HG03064 (cell line): ENCODE measurements around the gene ADSS1.
A peak's percentile ranks its signal among the peaks of the same experiment; 100 is the strongest.

ENCODE experiments used
- ATAC-seq: cut with Tn5 transposase; IDR thresholded peaks from one replicate; pipeline ENCODE4 v1.9.1; 2021; ENCODE audit warnings: low read depth; ENCODE audit not compliant: unreplicated experiment

The ADSS1 gene

DNA sequence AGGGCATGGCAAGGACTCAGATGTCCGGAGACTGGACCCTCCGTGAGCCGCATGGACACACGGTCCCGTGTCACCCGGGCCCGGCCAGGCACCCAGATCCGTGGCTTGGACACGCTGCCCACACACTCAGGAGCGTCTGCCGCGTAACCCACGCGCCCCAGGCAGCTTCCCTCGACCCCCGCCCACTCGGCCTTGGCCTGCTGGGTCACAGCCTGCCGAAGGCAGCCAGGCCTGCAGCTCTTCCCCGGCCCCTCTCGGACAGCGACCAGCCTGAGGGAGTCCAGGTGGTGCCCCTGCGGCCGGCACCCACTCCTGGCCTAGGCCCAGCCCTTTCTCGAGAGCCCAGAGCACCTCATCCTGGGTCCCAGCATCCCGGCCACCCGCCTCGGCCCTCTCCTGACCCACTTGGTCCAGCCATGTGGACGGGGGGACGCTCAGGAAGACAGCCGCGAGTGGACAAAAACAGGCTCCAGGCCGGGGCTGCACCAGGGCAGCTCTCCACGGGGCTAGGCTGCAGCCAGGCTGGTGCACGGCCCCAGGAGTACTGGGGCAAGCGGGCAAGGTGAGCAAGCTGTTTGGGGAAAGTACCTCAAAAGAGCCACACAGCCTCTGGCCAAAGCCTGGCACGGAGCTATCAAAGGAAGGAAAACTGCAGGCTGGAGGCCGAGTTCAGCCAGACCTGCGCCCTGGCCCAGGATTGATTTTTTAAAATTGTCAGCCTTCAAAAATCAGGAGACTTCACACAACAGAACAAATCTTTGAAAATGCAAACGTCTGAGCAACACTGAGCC lies 65.0 kb downstream of the ADSS1 start:
- ATAC-seq, result no peak

DNA sequence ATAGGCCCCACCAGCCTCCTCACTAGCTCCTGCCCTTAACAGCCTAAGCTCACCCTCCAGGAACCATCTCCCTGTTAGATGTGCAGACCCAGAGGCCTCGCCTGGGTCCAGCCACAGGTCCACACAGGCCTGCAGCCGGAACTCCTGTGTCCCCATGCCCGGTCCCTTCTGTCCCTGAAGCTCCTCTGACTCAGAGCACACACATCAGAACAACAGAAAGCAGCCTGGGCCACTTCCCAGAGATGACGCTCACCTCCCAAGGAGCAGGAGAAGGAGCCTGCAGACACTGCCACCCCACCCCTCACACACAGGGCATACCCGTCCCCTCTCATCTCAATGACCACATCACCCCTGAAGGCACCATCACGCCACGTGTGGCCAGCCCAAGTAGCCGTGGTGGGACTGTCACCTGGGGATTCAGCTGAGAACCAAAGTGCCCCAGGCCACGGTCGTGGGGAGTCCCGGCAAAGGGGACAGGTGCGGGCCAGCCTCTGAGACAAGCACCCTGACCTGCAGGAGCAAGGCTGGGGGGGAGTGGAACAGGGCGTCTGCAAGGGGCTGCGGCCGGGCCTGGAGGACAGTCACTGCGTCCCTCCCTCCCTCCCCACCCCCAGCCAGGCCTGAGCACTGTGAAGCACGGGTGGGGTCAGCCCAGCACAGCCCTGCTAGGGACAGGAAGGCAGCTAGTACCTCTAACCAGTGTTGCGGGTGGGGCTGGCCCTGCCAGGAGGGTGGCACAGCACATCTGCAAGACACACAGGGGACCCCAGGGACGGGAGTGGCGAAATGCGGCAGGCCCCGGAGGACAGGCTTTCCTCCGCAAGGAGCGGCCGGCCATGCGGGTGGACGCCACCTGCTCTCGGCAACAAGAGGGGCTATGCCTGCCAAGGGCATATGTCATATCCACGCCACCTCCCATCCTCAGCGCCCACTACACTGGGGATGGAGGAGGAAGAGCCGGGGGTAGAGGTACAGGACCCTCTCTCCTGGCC lies 66.0 kb downstream of the ADSS1 start:
- ATAC-seq, result no peak

DNA sequence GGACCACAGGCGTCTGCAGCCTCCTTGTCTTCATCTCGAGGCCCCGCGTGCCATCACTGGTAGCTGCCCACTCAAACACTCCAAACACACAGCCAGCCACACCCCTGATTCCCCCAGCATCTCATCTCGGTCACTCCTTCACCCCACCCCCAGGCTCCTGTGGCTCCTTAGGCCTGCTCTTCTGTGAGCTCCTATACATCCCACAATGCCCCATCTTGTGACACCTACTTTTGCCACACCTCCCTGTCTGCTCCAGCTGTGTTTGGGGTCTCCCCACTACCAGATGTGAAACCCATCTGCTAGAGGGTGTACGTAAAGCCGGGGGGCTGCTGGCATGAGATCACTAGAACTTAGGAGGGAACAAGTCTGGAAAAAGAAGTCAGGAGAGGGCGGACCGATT lies 67.4 kb downstream of the ADSS1 start:
- no peak for ATAC-seq

GRCh38 chr14:104792101-104792884 lies 68.3 kb downstream of the ADSS1 start:
- no peak for ATAC-seq

DNA sequence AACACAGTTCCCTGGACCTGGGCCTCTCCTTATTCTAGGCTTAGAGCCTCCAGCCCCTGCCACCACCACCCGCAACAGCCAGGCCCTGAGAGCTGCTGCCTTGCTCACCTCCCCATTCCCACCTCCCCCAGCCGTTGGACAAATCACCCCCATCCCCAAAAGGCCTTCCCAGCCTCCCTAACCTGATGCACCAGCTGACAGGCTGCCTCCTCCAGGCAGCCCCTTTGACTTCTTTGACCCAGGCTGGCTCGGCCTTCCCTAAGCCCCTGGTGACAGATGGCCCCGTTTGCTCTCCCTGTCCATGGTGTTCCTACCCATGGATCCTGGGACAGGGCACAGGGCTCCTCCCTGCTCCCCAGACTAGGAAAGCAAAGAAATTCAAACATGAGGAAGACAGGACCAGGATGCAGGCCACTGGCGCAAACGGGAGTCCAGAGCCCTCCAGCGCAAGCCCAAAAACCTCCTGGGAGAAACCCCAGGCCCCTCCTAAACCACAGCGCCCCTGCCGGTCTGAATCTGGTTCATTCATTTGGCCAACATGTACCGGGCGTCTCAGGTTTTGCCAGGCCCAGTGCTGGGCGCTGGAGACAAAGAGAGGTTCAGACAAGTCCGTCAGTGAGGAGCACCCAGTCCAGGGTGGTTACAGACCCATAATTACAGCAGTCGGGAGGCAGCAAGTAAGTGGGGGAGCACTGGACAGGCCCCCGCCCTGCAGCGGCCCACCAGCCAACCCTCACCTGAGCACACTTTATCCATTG lies 69.1 kb downstream of the ADSS1 start:
- no peak for ATAC-seq

DNA sequence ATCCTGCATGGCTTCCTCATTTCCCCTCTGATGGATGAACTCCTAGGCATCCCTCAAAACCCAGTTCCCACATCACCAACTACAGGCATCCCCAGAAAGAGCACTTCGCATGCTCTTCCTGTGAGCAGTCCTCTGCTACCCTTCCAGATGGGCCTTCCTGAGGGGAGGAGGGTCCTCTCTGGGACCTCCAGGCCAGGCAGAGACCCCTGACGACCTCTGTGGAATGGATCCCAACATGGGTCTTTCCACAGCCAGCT lies 69.6 kb downstream of the ADSS1 start:
- no peak for ATAC-seq

DNA sequence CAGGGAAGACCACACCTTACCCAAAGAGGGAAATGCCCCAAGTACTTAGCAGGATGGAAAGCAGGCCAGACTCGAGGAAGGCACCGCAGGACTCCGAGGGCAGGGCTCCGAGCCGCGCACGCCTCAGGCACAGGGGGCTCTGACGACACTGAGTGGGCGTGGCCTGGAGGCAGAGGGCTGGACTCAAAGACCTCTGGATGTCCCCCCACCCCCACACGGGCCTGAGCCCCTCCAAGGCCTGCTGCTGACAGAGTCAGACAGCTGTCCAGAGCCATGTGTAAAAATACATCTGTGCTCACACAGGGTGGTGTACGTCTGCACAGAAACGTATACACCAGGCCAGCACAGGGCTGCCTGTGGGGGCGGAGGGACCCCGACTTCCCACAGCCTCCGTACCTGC lies 70.1 kb downstream of the ADSS1 start:
- no peak for ATAC-seq

DNA sequence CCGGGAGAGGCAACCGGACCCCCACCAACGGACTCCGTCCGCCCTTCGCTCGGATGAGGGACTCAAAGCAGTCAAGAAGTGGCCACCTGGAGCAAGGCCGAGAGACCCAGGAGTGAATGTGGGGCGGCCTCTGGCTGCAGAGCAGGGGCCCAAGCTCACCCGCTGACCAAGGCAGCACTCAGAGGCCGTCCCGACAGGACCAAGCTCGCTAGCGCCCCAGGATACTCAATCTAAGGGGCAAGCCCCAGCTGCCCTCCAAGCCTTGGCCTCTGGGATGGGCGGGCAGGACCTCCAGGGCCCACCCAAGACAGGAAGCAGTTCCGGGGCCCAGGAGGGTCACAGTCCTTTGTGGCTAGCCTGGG lies 70.6 kb downstream of the ADSS1 start:
- peak; percentile 3 for ATAC-seq

- ATAC-seq, result peak; percentile 29
Observed at GRCh38 chr14:104794993-104795780, 71.2 kb downstream of the ADSS1 start, which contains the start of gene AKT1. Gene AKT1, minus strand, starts transcription at chr14:104795748. Its CDS starts 3,105 bp downstream, at chr14:104792643.

GRCh38 chr14:104795781-104796686 lies 72.0 kb downstream of the ADSS1 start:
- peak; percentile 36 for ATAC-seq

DNA sequence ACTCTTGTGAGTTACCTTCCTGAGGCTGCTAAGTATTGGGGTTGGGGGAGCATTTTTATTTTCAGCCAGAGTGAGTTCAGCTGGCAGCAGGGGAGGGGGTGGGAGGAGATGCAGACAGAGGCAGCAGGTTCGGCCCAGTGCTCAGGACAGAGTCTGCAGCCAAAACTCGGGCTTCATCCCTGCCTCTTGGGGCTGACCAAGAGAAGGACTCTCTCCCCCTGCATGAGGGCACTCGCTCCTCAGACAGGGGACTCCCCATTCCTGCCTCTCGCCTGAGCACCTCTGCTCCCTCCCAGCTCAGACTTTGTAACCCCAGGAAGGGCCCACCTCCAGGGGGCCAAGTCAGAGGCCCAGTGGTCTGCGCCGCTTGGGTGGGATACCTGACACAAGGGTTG lies 72.7 kb downstream of the ADSS1 start:
- ATAC-seq, result no peak
